GM19025 (cell line): ENCODE measurements around the gene CLDN15.
"Not testable (repeated sequence)": the region's sequence is repeated elsewhere in the genome, so short reads cannot be mapped to it uniquely, and the experiment has no call there.

Experiments used
- ATAC-seq: cut with Tn5 transposase; IDR thresholded peaks from one replicate; pipeline ENCODE4 v1.9.1; 2021; ENCODE audit warnings: mild to moderate bottlenecking, low read depth, moderate library complexity; ENCODE audit not compliant: unreplicated experiment

The CLDN15 gene

GRCh38 chr7:101237206-101238067 lies at the start of gene CLDN15:
TSS of gene CLDN15 (minus strand) at chr7:101237802. CDS start at chr7:101237581, 221 bp downstream.
- ATAC-seq = no peak

- no peak for ATAC-seq
These were observed 49.4 kb upstream of the CLDN15 start for GRCh38 chr7:101287032-101287431.

GRCh38 chr7:101285880-101286279 lies 48.3 kb upstream of the CLDN15 start:
- not testable (repeated sequence) for ATAC-seq

GRCh38 chr7:101285171-101285570 lies 47.6 kb upstream of the CLDN15 start:
- no peak for ATAC-seq

- not testable (repeated sequence) for ATAC-seq
These were observed 43.3 kb upstream of the CLDN15 start for GRCh38 chr7:101280912-101281311.

GRCh38 chr7:101278461-101279292 lies 41.1 kb upstream of the CLDN15 start:
- ATAC-seq = no peak

- ATAC-seq = no peak
These were observed 39.6 kb upstream of the CLDN15 start for GRCh38 chr7:101277155-101277554.

- no peak for ATAC-seq
These were observed 35.6 kb upstream of the CLDN15 start for GRCh38 chr7:101273206-101273605.

- no peak for ATAC-seq
These were observed 33.4 kb upstream of the CLDN15 start for GRCh38 chr7:101271021-101271420.

- ATAC-seq = no peak
These were observed 32.1 kb upstream of the CLDN15 start for GRCh38 chr7:101269664-101270063.

GRCh38 chr7:101265622-101266516 lies 28.3 kb upstream of the CLDN15 start:
- ATAC-seq = no peak

- not testable (repeated sequence) for ATAC-seq
These were observed 26.6 kb upstream of the CLDN15 start for GRCh38 chr7:101264102-101264706.

- ATAC-seq = no peak
These were observed 20.7 kb upstream of the CLDN15 start for GRCh38 chr7:101258243-101258731.

GRCh38 chr7:101255796-101256195 lies 18.2 kb upstream of the CLDN15 start:
- no peak for ATAC-seq

GRCh38 chr7:101253199-101253598 lies 15.6 kb upstream of the CLDN15 start:
- not testable (repeated sequence) for ATAC-seq

- ATAC-seq = peak; percentile 99
These were observed 14.5 kb upstream of the CLDN15 start for GRCh38 chr7:101251871-101252659.

GRCh38 chr7:101250324-101250723 lies 12.7 kb upstream of the CLDN15 start:
- ATAC-seq = no peak

- ATAC-seq = no peak
These were observed 10.7 kb upstream of the CLDN15 start for GRCh38 chr7:101248276-101248675.

GRCh38 chr7:101245147-101245668 lies 7.6 kb upstream of the CLDN15 start:
- no peak for ATAC-seq
